Ecto neural progenitor cell (in vitro differentiated cells): ENCODE measurements around the gene MIPOL1.

Source experiments
- DNase-seq: peaks from one replicate; pipeline ENCODE4 v3.0.0-alpha.2; 2018; ENCODE audit warnings: low spot score

Gene MIPOL1

GRCh38 chr14:37587131-37587803, 389.5 kb downstream of the MIPOL1 start:
- DNase-seq = no peak

GRCh38 chr14:37587881-37588666, 390.3 kb downstream of the MIPOL1 start:
- peak; percentile 80 for DNase-seq

GRCh38 chr14:37588667-37588955, 390.9 kb downstream of the MIPOL1 start:
- no peak for DNase-seq

- no peak for DNase-seq
Measured at GRCh38 chr14:37588956-37589714, 391.4 kb downstream of the MIPOL1 start.

GRCh38 chr14:37589715-37590427, 392.1 kb downstream of the MIPOL1 start:
- no peak for DNase-seq

GRCh38 chr14:37590428-37591139, 392.8 kb downstream of the MIPOL1 start:
- DNase-seq = no peak

- DNase-seq = peak; percentile 86
Measured at GRCh38 chr14:37591311-37591940, 393.7 kb downstream of the MIPOL1 start.

- DNase-seq = no peak
Measured at GRCh38 chr14:37591941-37592481, 394.3 kb downstream of the MIPOL1 start.

GRCh38 chr14:37592482-37593408, 395.0 kb downstream of the MIPOL1 start:
- DNase-seq = peak; percentile 60

GRCh38 chr14:37593511-37594237, 395.9 kb downstream of the MIPOL1 start:
- DNase-seq = no peak

- DNase-seq = peak; percentile 85
Measured at GRCh38 chr14:37594238-37594970, 396.7 kb downstream of the MIPOL1 start.

- DNase-seq = peak; percentile 78
Measured at GRCh38 chr14:37594971-37595808, 397.5 kb downstream of the MIPOL1 start, which contains the start of the genes FOXA1 and TTC6. TSS of gene FOXA1 (minus strand) at chr14:37595249. CDS start at chr14:37594972, 277 bp downstream. TSS of gene TTC6 (plus strand) at chr14:37595629. CDS start at chr14:37622065, 26,436 bp downstream.

GRCh38 chr14:37595809-37596621, 398.3 kb downstream of the MIPOL1 start:
- peak; percentile 69 for DNase-seq

- no peak for DNase-seq
Measured at GRCh38 chr14:37596790-37597472, 399.2 kb downstream of the MIPOL1 start.

- DNase-seq = peak; percentile 80
Measured at GRCh38 chr14:37597538-37597913, 399.8 kb downstream of the MIPOL1 start.
